Activated CD8-positive, alpha-beta T cell treated with anti-CD3 and anti-CD28 coated beads, Interleukin-2, amount 10 ng/mL, durations not matched to agents 7 days and 5 days (primary cell): ENCODE results near the gene SLC7A5. TPM values are rescaled to one million over a fixed set of nuclear protein-coding genes. Genes with fewer than 3 reads are reported as not detected.
"Not testable (repeated sequence)": the region's sequence is repeated elsewhere in the genome, so short reads cannot be mapped to it uniquely, and the experiment has no call there.

ENCODE experiments used
- ATAC-seq: fragments of 150-1000 bp; cut with Tn5 transposase; one replicate; pipeline ENCODE4 v1.10.0; 2021; ENCODE audit warnings: moderate library complexity
- CTCF ChIA-PET: fragments of 350-600 bp; sonication (Branson Sonifier 250); formaldehyde crosslinking; loops from one replicate; lab custom pipeline; 2021; ENCODE audit warnings: antibody characterized with exemption; lab: Charles Lee
- POLR2A ChIA-PET: fragments of 350-600 bp; sonication (Branson Sonifier 250); formaldehyde crosslinking; loops from one replicate; lab custom pipeline; 2021; ENCODE audit warnings: antibody characterized with exemption; lab: Charles Lee
- DNase-seq: peaks from one replicate; pipeline ENCODE4 v3.0.0-alpha.2; 2020
- H3K27ac Mint-ChIP-seq: one replicate; pipeline ENCODE4 v1.8.0; 2021; ENCODE audit warnings: mild to moderate bottlenecking, mixed read lengths
- H3K27me3 Mint-ChIP-seq: one replicate; pipeline ENCODE4 v1.8.0; 2021; ENCODE audit warnings: low read depth, mixed read lengths
- H3K36me3 Mint-ChIP-seq: one replicate; pipeline ENCODE4 v1.8.0; 2021; ENCODE audit warnings: low read depth, mixed read lengths
- H3K4me1 Mint-ChIP-seq: one replicate; pipeline ENCODE4 v1.8.0; 2021; ENCODE audit warnings: low read depth, mixed read lengths
- H3K4me3 Mint-ChIP-seq: one replicate; pipeline ENCODE4 v1.8.0; 2021; ENCODE audit warnings: mild to moderate bottlenecking, mixed read lengths
- H3K9me3 Mint-ChIP-seq: one replicate; pipeline ENCODE4 v1.8.0; 2022; ENCODE audit warnings: mixed read lengths; ENCODE audit not compliant: insufficient read depth
- total RNA-seq, 2 experiments: library from RNA; stranded (reverse); gene quantifications; one replicate each; pipeline ENCODE4 v1.2.3, GENCODE V29; 2021

The SLC7A5 gene
- total RNA-seq, 2 experiments from 2014 or later, result 114 to 118 TPM

DNA sequence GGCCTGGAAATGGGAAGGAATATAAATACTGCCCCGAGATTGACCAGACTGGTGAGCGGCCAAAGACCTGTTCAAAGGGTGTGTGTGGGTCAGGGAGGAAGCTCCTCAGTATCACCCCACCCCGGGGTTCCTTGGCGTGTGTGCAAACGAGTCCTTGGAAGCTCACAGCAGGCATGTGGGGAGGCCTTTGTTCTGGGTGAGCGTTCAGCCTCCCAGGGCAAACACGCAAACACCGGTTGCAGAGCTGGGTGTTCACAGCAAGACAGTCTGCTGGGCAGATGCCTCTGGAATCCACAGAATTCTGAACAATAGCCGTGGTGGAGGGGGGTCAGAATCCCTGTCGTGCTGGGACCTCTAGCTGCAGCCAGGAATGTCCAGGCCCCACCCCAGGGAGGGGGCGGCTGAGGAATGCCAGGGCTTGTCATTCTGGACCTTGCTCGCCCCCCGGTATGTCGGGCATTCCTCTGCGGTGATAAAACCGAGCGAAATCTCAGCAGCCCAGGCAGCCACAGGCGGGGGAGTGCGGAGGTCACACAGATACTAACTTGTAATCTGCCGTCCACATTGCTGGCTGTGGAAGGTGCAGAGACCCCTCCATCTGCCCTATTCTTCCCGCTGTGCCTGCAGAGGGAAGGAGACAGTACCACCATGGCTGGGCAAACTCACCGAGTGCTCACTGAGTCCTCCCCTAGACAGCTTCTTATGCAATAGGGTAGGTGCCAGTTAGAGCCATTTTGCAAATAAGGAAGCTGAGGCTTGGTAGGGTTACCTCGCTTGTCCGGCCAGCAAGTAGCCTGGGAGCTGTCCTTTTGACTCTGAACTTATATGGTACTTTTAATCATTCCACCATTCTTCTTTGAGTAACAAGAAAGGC lies 1.3 kb upstream of the SLC7A5 start:
- H3K27me3 Mint-ChIP-seq, ATAC-seq, DNase-seq, H3K9me3 Mint-ChIP-seq: not testable (repeated sequence)
- Mint-ChIP-seq H3K27ac (peak overlapping the region; percentile 80), H3K36me3 (peaks cover 25% of the 10 kb centered on the region), H3K4me1 (peaks cover 71% of the 10 kb centered on the region), H3K4me3 (peak overlapping the region; percentile 36)
- ChIA-PET CTCF (interaction anchor here (0.7 to 13.0 kb wide), 30 partner anchors 13 to 234 kb away, joined by 3 to 493 read pairs (median 8); partner anchors contain the start of genes BANP and KLHDC4), POLR2A (interaction anchor here (1.0 to 8.9 kb wide), 7 partner anchors 12 to 102 kb away, joined by 3 to 96 read pairs (median 3); no protein-coding TSS in a partner anchor)

DNA sequence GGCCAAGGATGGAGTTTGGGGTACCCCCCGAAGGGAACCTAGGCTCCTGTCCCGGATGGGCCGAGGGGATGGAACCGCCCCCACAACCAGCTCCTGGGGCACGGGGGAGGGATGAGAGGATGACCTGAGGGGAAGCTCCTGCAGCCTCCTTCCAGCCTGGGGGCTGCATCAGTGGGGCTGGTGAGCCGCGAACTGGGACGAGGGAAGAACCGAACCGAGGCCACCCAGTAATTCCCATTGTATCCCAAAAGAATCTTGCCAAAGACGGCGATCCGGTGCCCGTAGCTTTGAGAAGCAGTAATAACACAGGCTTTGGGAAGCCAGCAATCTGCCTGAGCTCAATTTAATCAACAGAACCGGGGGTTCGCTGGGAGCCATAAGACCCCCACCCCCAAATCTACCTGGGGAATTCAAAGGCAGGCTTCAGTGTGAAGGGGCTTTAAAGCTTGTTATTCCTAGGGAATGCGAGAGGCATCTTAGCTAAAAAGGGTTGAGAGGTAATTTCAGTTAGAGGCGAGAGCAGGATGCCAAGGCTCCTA lies 641 bp upstream of the SLC7A5 start:
- not testable (repeated sequence) for H3K27me3 Mint-ChIP-seq, DNase-seq, ATAC-seq, H3K9me3 Mint-ChIP-seq
- POLR2A ChIA-PET, result interaction anchor here (0.6 to 8.9 kb wide), 7 partner anchors 14 to 269 kb away, joined by 3 to 96 read pairs (median 6); partner anchors contain the start of gene KLHDC4
- peak overlapping the region; percentile 80 for H3K27ac Mint-ChIP-seq
- H3K36me3 Mint-ChIP-seq, result peaks cover 30% of the 10 kb centered on the region
- peak overlapping the region; percentile 36 for H3K4me3 Mint-ChIP-seq
- H3K4me1 Mint-ChIP-seq, result peaks cover 69% of the 10 kb centered on the region
- CTCF ChIA-PET, result interaction anchor here (1.2 to 13.0 kb wide), 11 partner anchors 12 to 103 kb away, joined by 4 to 493 read pairs (median 13); partner anchors contain the start of genes BANP and KLHDC4

DNA sequence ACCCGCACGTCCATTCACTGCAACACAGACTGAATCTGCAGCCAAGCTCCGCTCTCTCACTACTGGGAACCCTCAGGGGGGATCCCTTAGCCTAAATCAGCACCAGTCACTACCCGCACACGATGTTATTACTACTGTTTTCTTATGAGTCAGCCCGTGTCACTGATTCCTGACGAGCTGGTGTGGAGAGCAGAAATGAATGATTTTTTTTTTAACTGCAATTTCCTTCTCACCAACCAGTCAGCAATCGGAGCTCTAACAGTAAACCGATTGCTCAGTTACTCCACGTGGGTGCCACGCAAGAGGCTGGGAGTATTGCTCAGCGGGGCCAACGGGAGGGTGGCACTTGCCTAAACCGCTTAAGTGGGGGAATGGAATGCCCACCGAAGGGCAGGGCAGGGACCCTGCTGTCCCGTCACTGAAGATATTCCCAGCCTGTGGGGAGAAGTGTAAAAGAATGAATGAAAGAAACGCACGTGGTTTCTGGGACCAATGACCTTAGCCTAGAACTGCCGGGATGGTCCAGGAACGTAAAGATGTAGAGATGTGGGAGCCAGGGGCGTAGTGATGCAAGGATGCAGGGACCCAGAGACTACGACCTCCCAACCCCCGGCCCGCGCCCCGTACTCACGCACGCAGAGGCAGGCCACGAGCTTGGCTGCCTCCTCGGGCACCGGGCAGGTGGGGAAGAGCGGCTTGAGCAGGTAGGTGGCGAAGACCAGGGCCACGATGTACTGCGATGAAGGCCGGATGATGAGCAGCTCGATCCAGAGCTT lies 865 bp downstream of the SLC7A5 start:
- Mint-ChIP-seq H3K4me1 (peaks cover 74% of the 10 kb centered on the region), H3K4me3 (peak overlapping the region; percentile 81), H3K36me3 (peaks cover 41% of the 10 kb centered on the region), H3K27ac (peak overlapping the region; percentile 94)
- H3K9me3 Mint-ChIP-seq, H3K27me3 Mint-ChIP-seq: not testable (repeated sequence)
- CTCF ChIA-PET, result interaction anchor here (0.7 to 13.0 kb wide), 8 partner anchors 10 to 102 kb away, joined by 3 to 493 read pairs (median 32); partner anchors contain the start of gene KLHDC4
- ATAC-seq (peak; percentile 36), DNase-seq (peak; percentile 77)
- POLR2A ChIA-PET, result interaction anchor here (0.6 to 8.9 kb wide), 12 partner anchors 12 to 103 kb away, joined by 3 to 96 read pairs (median 6); partner anchors contain the start of gene KLHDC4

DNA sequence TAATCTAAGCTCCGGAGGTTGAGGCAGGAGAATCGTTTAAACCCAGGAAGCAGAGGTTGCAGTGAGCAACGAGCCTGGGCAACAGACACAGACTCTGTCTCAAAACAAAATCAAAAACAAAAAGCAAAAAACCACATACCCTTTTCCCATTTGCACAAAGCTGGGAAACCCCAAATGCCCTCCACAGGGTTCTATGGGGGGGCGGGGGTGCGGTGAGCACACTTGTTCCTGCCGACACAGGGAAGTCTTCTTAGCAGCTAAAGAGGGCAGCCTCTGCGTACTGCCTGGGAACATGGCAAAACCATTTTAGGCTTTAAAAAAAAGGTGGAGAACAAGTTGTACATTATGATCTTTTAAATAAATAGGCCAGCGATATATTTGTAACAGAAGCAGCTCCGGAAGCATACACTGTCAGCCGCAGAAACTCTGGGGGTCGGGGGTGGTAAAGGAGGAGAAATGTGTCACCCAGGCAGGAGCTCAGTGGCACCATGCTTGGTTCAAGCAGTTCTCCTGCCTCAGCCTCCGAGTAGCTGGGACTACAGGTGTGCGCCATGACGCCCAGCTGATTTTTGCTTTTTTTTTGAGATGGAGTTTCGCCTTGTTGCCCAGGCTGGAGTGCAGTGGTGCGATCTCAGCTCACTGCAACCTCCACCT lies 3.3 kb downstream of the SLC7A5 start:
- Mint-ChIP-seq H3K27ac (peak overlapping the region; percentile 85), H3K4me1 (peaks cover 65% of the 10 kb centered on the region), H3K36me3 (peaks cover 48% of the 10 kb centered on the region), H3K4me3 (peak overlapping the region; percentile 81)
- H3K9me3 Mint-ChIP-seq, ATAC-seq, H3K27me3 Mint-ChIP-seq: not testable (repeated sequence)
- peak; percentile 62 for DNase-seq
- POLR2A ChIA-PET, result interaction anchor here (0.6 to 8.9 kb wide), 9 partner anchors 9 to 100 kb away, joined by 3 to 96 read pairs (median 5); partner anchors contain the start of gene KLHDC4
- CTCF ChIA-PET, result interaction anchor here (1.1 to 13.0 kb wide), 6 partner anchors 10 to 86 kb away, joined by 3 to 493 read pairs (median 8); no protein-coding TSS in a partner anchor

DNA sequence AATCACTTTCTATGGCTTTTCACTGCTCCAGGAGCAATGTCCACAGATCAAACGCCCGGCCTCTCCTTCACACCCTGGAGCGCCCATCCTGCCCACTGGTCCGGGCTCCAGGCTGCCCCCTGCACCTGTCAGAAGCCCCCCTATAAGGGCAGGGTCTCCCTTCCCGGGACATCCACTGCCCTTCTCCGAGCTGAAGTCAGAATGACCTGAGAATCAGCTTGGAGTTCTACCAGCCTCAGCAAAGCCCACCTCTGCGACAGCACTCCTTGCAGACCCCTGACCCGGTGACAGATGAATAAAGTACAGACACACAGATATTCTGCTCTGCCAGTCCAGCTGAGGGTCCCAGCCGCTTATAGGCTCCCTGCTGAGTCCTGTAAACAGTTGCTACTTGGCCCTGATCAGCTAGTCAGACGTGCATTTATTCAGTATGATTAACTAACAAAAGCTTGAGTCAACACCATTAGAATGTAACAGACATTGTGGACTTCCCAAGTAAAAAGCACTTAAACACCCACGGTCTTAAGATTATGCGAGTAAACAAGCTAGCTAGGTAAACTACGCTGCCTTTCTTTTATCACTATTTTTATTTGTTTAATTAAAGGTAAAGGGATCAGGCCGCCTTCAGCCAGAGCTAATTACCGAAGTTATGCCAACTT lies 4.8 kb downstream of the SLC7A5 start:
- Mint-ChIP-seq H3K36me3 (peaks cover 58% of the 10 kb centered on the region), H3K4me3 (peak overlapping the region; percentile 64), H3K9me3 (no peaks in the 10 kb centered on the region), H3K27ac (peak overlapping the region; percentile 62), H3K4me1 (peaks cover 64% of the 10 kb centered on the region), H3K27me3 (no peaks in the 10 kb centered on the region)
- CTCF ChIA-PET, result interaction anchor here (0.9 to 13.0 kb wide), 3 partner anchors 11 to 84 kb away, joined by 3 to 493 read pairs (median 53); no protein-coding TSS in a partner anchor
- DNase-seq (no peak), ATAC-seq (no peak)
- POLR2A ChIA-PET, result interaction anchor here (0.7 to 8.9 kb wide), 3 partner anchors 8 to 106 kb away, joined by 3 to 96 read pairs (median 11); no protein-coding TSS in a partner anchor

DNA sequence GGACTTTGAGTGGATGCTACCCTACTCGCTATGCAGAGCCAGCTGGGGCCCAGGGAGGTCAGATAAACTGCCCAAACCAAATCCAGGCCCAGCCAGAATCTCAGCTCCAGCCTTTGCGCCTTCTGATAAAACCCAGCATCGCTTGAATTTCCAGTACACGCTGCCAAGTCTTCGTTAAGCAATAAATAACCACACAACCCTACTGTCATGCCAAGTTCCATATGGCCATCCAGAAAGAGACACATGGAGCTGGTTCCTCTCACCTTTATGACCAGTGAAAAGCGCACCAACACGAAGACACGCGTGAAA lies 6.0 kb downstream of the SLC7A5 start:
- CTCF ChIA-PET, DNase-seq, H3K4me3 Mint-ChIP-seq, ATAC-seq, H3K9me3 Mint-ChIP-seq, POLR2A ChIA-PET, H3K27me3 Mint-ChIP-seq: not testable (repeated sequence)
- Mint-ChIP-seq H3K36me3 (peaks cover 57% of the 10 kb centered on the region), H3K27ac (peak overlapping the region; percentile 66), H3K4me1 (peaks cover 74% of the 10 kb centered on the region)

DNA sequence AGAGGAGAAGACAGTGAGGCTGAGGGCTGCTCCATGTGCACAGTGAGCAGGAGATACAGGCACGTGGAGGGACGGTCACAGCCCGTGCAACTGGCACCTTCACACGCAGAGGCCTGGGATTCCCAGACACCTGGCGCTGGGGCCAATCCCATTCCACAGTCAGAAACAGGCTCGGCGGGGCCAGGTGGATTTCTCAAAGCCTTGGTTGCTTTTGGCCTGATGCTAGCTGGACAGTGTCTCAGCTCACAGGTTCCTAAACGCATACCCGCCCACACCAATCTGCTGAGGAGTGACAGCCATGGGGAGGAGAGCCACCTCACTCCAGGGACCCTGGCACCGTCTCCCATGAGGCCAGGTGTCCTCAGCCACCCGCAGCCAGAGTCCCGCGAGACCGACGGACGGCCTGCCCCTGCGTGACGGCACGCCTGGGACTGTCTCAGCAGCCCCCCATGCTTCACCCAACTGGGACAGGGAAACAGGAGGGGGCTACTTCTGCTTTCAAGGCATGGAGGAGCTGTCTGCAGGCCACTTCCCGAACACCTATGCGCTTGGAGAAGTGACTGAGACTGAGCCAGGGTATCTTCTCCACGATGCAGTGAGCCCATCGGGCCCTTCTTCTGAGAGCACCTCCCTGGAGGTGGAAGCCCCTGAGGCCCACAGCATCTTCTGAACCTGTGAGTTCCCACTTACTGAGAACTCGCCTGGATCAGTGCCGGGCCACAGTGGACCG lies 6.5 kb downstream of the SLC7A5 start:
- H3K4me3 Mint-ChIP-seq, ATAC-seq, POLR2A ChIA-PET, CTCF ChIA-PET, H3K9me3 Mint-ChIP-seq, DNase-seq, H3K27me3 Mint-ChIP-seq: not testable (repeated sequence)
- peak overlapping the region; percentile 66 for H3K27ac Mint-ChIP-seq
- peaks cover 77% of the 10 kb centered on the region for H3K4me1 Mint-ChIP-seq
- H3K36me3 Mint-ChIP-seq, result peaks cover 58% of the 10 kb centered on the region

DNA sequence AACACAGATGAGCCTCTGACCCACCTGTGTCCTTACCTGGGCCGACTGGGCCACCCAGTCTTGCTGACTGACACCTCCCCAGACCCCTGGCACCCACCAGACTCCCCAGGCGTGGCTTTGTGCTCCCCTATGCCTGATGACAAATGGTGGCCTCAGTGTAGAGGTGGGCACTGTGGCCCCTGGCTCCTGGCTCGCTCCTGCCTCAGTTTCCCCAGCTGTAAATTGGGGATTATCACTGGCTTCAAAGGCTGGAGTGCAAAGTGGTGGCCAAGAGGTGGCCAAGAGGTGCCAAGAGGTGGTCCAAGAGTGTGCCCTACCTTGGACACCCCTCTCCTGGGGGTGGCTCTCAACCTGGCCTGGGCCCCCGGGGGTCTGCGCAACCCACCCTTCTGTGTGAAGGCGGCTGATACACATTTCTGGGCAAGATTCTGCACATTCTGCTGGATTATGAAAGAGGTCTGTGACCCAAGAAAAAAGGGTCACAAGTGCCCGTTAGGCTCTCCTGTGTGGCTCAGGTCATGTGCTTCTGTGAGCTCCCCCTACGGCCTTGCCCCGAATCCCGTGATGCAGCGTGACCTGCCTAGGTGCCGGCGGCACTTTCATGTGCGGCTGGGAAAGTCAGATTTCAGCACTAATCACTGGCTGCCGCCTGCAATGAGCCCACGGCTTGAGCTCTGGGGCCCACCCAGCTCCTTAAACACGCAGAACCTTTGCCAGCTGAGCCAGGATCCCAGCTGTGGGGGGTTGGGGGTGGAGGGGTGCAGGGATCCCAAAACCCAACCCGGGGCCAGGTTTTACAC lies 7.8 kb downstream of the SLC7A5 start:
- H3K27me3 Mint-ChIP-seq, H3K4me3 Mint-ChIP-seq, POLR2A ChIA-PET, H3K9me3 Mint-ChIP-seq, DNase-seq: not testable (repeated sequence)
- CTCF ChIA-PET, result interaction anchor here (0.8 to 3.0 kb wide), 2 partner anchors 12 to 82 kb away, joined by 3 to 15 read pairs; no protein-coding TSS in a partner anchor
- peak; percentile 1 for ATAC-seq
- H3K27ac Mint-ChIP-seq, result peak overlapping the region; percentile 46
- peaks cover 57% of the 10 kb centered on the region for H3K36me3 Mint-ChIP-seq
- H3K4me1 Mint-ChIP-seq, result peaks cover 78% of the 10 kb centered on the region

DNA sequence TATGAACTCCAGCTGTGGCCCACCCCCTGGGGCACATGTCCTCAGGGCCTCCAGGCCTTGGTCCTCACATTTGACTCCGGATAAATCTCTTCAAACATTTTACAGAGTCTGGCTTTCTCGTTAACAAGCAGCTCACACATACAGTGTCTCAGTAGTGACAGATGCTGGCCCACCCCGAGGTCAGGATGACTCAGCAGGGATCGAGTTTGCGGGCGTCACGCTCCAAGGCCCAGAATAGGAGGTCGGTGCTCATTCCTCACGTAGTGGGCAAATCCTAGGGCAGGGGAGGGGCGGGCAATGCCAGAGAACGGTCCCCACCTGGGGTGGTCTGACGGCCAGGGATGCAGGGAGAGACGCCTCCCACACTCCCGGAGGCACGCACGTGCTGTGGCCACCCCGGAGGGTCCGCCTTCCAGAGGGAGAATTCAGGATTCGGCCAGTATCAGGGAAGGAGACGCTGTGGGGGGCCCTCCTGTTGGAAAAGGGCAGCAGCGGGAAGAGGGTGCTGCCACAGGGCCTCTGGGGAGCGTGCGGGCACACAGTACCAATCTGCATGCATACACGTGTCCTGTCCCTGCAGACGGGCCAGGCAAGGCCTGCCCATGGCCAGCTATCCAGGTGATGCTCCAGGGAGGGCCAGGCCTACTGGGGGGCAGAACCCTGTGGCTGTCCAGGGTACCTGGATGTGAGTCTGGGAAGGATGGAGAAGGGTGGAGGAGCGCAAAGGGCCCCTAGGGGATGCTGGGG lies 8.6 kb downstream of the SLC7A5 start:
- POLR2A ChIA-PET, result interaction anchor here (0.7 kb wide), 1 partner anchor 90 kb away, joined by 3 read pairs; the partner anchor contains the start of gene BANP
- peak; percentile 5 for ATAC-seq
- no peaks in the 10 kb centered on the region for H3K9me3 Mint-ChIP-seq
- DNase-seq, result no peak
- peak overlapping the region; percentile 75 for H3K27ac Mint-ChIP-seq
- peaks cover 56% of the 10 kb centered on the region for H3K36me3 Mint-ChIP-seq
- no peaks in the 10 kb centered on the region for H3K27me3 Mint-ChIP-seq
- no peak overlapping the region for H3K4me3 Mint-ChIP-seq
- H3K4me1 Mint-ChIP-seq, result peaks cover 80% of the 10 kb centered on the region
- CTCF ChIA-PET, result interaction anchor here (3.0 to 5.8 kb wide), 2 partner anchors 9 to 82 kb away, joined by 15 to 51 read pairs; partner anchors contain the start of gene SLC7A5
